K562 (cell line): ENCODE measurements around the gene PIKFYVE. TPM values are rescaled to one million over a fixed set of nuclear protein-coding genes. Genes with fewer than 3 reads are reported as not detected.

Experiments used
- ATAC-seq: fragments of 200-7000 bp; cut with Tn5 transposase; 3 replicates; pipeline ENCODE4 v1.9.1; 2020; ENCODE audit warnings: moderate library complexity
- BruUV-seq: library from RNA; stranded (reverse); fragments of 400-500 nt; replicated peaks from 2 replicates; lab custom pipeline; 2021; lab: Mats Ljungman, UMichigan
- CTCF ChIA-PET: fragments of 300-600 bp; formaldehyde crosslinking; extraction: SDS; loops from one replicate; lab custom pipeline; 2021; ENCODE audit warnings: low intra/inter-chr PET ratio; lab: Yijun Ruan, JAX
- POLR2A ChIA-PET: fragments of 300-600, 350-650 bp; sonication (Branson Sonifier 250); formaldehyde crosslinking; extraction: SDS; loops from one replicate; lab custom pipeline; 2021; ENCODE audit warnings: antibody characterized with exemption, inconsistent platforms; lab: Yijun Ruan, JAX
- DNase-seq, 4 experiments: peaks; one replicate each; pipeline versions ENCODE4 v3.0.0 to v3.0.0-alpha.2; 2011 to 2018; ENCODE audit warnings: low spot score in 3 of 4, mixed read lengths in 3 of 4; ENCODE audit errors: extremely low read depth in 1 of 4
- FAIRE-seq: peaks from 2 replicates; lab custom pipeline; 2011; peaks lifted over from hg19 to GRCh38; lab: Jason Lieb, UNC
- H2AFZ ChIP-seq: 2 replicates; pipeline ENCODE4 v1.6.0; 2011; ENCODE audit warnings: low read depth, low read length, control low read depth, inconsistent platforms
- H3K27ac ChIP-seq: fragments of 200-600 bp; 3 replicates; pipeline ENCODE4 v1.8.0; 2011; ENCODE audit warnings: low read depth, mild to moderate bottlenecking, control low read depth, inconsistent platforms, low read length, moderate library complexity, mixed read lengths; ENCODE audit errors: extremely low read depth
- H3K27me3 ChIP-seq, 2 experiments: fragments of 300-600 bp in 1 of 2; 2 replicates in 1 of 2; 3 replicates in 1 of 2; pipeline versions ENCODE4 v1.6.0 to v1.8.0; 2011; ENCODE audit warnings: inconsistent platforms in 2 of 2, low read length in 2 of 2, mild to moderate bottlenecking in 1 of 2, mixed read lengths in 1 of 2, moderate library complexity in 1 of 2; ENCODE audit not compliant: control insufficient read depth in 2 of 2, insufficient read depth in 2 of 2
- H3K36me3 ChIP-seq: fragments of 300-600 bp; 3 replicates; pipeline ENCODE4 v1.8.0; 2011; ENCODE audit warnings: mild to moderate bottlenecking, low read length, inconsistent platforms; ENCODE audit not compliant: control insufficient read depth, insufficient read depth
- H3K4me1 ChIP-seq, 2 experiments: fragments of 200-600 bp in 1 of 2; replicated peaks in 1 of 2; 2 replicates in 1 of 2; 3 replicates in 1 of 2; pipeline versions ENCODE4 v1.5.1 to v1.8.0; 2011; ENCODE audit warnings: inconsistent platforms in 2 of 2, low read length in 2 of 2, mild to moderate bottlenecking in 1 of 2, mixed read lengths in 1 of 2, moderate library complexity in 1 of 2; ENCODE audit not compliant: control insufficient read depth in 2 of 2, insufficient read depth in 2 of 2
- H3K4me2 ChIP-seq: 2 replicates; pipeline ENCODE4 v1.6.1; 2011; ENCODE audit warnings: low read length, control low read depth, inconsistent platforms, mixed read lengths; ENCODE audit not compliant: insufficient read depth
- H3K4me3 ChIP-seq: fragments of 200-600 bp; sonication (generic), shearing (Covaris generic); 2 replicates; pipeline ENCODE4 v1.5.1; 2016; ENCODE audit warnings: control low read depth, inconsistent platforms
- H3K79me2 ChIP-seq: fragments of 200-600 bp; 3 replicates; pipeline ENCODE4 v1.8.0; 2011; ENCODE audit warnings: low read length, inconsistent platforms; ENCODE audit not compliant: control insufficient read depth, insufficient read depth
- H3K9ac ChIP-seq, 2 experiments: 2 replicates each; pipeline versions ENCODE4 v1.6.0 to v1.6.1; 2011; ENCODE audit warnings: low read depth in 2 of 2, low read length in 2 of 2, control low read depth in 1 of 2, inconsistent platforms in 1 of 2, mild to moderate bottlenecking in 1 of 2, mixed read lengths in 1 of 2; ENCODE audit not compliant: insufficient read depth in 1 of 2
- H3K9me1 ChIP-seq: one replicate; pipeline ENCODE4 v1.6.0; 2011; ENCODE audit warnings: inconsistent platforms, mild to moderate bottlenecking, low read length, moderate library complexity; ENCODE audit not compliant: control insufficient read depth, insufficient read depth
- H3K9me3 ChIP-seq: replicated peaks from 2 replicates; pipeline ENCODE4 v1.5.1; 2011; ENCODE audit warnings: low read depth, low read length, inconsistent platforms; ENCODE audit not compliant: control insufficient read depth, insufficient read depth
- H4K20me1 ChIP-seq: replicated peaks from 2 replicates; pipeline ENCODE4 v1.6.1; 2011; ENCODE audit warnings: low read length, inconsistent platforms, mixed read lengths; ENCODE audit not compliant: control insufficient read depth, insufficient read depth
- ARNT ChIP-seq, 2 experiments: fragments of 450-650 bp; IDR thresholded peaks; 2 replicates each; pipeline ENCODE4 v1.6.1; 2016; ENCODE audit warnings: mild to moderate bottlenecking in 1 of 2
- BACH1 ChIP-seq: fragments of 200-800 bp; sonication (Bioruptor generic); IDR thresholded peaks from 2 replicates; pipeline ENCODE4 v1.6.1; 2016; ENCODE audit warnings: missing genetic modification characterization, missing compliant biosample characterization
- BDP1 ChIP-seq: IDR thresholded peaks from 3 replicates; pipeline ENCODE4 v1.6.1; 2011; ENCODE audit not compliant: insufficient read length, insufficient read depth
- ETV1 ChIP-seq: fragments of 450-650 bp; conservative IDR thresholded peaks from 2 replicates; pipeline ENCODE4 v1.6.1; 2016; ENCODE audit warnings: missing genetic modification characterization, control low read depth, low read depth, missing compliant biosample characterization
- FOXK2 ChIP-seq, 2 experiments: fragments of 450-650 bp; IDR thresholded peaks in 1 of 2; conservative IDR thresholded peaks in 1 of 2; 2 replicates each; pipeline ENCODE4 v1.6.1; 2016; ENCODE audit warnings: low read depth in 2 of 2, mild to moderate bottlenecking in 1 of 2
- HDAC8 ChIP-seq: fragments of 450-650 bp; IDR thresholded peaks from 2 replicates; pipeline ENCODE4 v1.6.1; 2016; ENCODE audit warnings: mild to moderate bottlenecking, missing genetic modification characterization, moderate library complexity, missing compliant biosample characterization
- LARP7 ChIP-seq: fragments of 450-650 bp; IDR thresholded peaks from 2 replicates; pipeline ENCODE4 v1.6.1; 2016
- MBD2 ChIP-seq: sonication (generic); IDR thresholded peaks from 2 replicates; pipeline ENCODE4 v1.6.1; 2016; ENCODE audit warnings: low read depth, borderline replicate concordance
- NCOA4 ChIP-seq: fragments of 450-650 bp; IDR thresholded peaks from 2 replicates; pipeline ENCODE4 v1.6.1; 2018; ENCODE audit warnings: mild to moderate bottlenecking; ENCODE audit not compliant: partially characterized antibody
- SAP30 ChIP-seq: fragments of 200-600 bp; sonication (generic); IDR thresholded peaks from 2 replicates; pipeline ENCODE4 v1.6.1; 2012; ENCODE audit warnings: borderline replicate concordance, low read depth, mild to moderate bottlenecking, moderate library complexity, low read length, control low read depth, inconsistent platforms; ENCODE audit not compliant: insufficient read depth, poor library complexity, severe bottlenecking
- ZBTB7A ChIP-seq: IDR thresholded peaks from 2 replicates; pipeline ENCODE4 v1.6.1; 2011; ENCODE audit warnings: low read depth, mild to moderate bottlenecking, low read length, moderate library complexity, borderline replicate concordance; ENCODE audit not compliant: control insufficient read depth
- ZC3H4 ChIP-seq: sonication (generic); formaldehyde crosslinking; IDR thresholded peaks from 2 replicates; pipeline ENCODE4 v1.9.0; 2021; ENCODE audit warnings: missing genetic modification reagents, borderline replicate concordance
- ZNF184 ChIP-seq: sonication (generic); formaldehyde crosslinking; IDR thresholded peaks from 2 replicates; pipeline ENCODE4 v1.5.0; 2020; ENCODE audit warnings: missing genetic modification reagents
- ZNF444 ChIP-seq: fragments of 250-450 bp; sonication (Bioruptor Pico); IDR thresholded peaks from 2 replicates; pipeline ENCODE4 v1.4.0; 2020; ENCODE audit warnings: mild to moderate bottlenecking, moderate library complexity
- ZNF778 ChIP-seq: fragments of 450-650 bp; formaldehyde crosslinking; IDR thresholded peaks from 2 replicates; pipeline ENCODE4 v1.4.0; 2020; ENCODE audit warnings: mild to moderate bottlenecking, moderate library complexity
- ZNF830 ChIP-seq: fragments of 250-450 bp; sonication (Bioruptor Pico); IDR thresholded peaks from 2 replicates; pipeline ENCODE4 v1.5.0; 2021; ENCODE audit warnings: mild to moderate bottlenecking
- WGBS: fragments of 100-300 bp; shearing (Covaris generic); methylation state at CpG from one replicate; pipeline ENCODE4 v1.1.6; 2016; ENCODE audit warnings: low coverage, mixed read lengths; ENCODE audit not compliant: insufficient coverage; ENCODE audit errors: missing lambda C conversion rate; 5-methylcytosine and 5-hydroxymethylcytosine counted together
- in situ Hi-C: fragments of 300-500 bp; cut with MboI; formaldehyde crosslinking; loops from 4 replicates; pipeline ENCODE4 v1.15.0; 2018; ENCODE audit warnings: inconsistent platforms, mixed read lengths
- intact Hi-C: fragments of 100-400 bp; cut with micrococcal nuclease; formaldehyde crosslinking; loops from 2 replicates; pipeline ENCODE4 v1.14.2; 2022
- polyA plus RNA-seq, 8 experiments: library from polyadenylated mRNA; depleted of rRNA in 4 of 8; stranded (reverse) in 5 of 8; unstranded in 3 of 8; fragments of >200 nt; fragmentation: Nextera tagmentation in 2 of 8; fragmentation: Illumina TruSeq in 1 of 8; extraction: Ambion mirVana in 2 of 8; extraction: Trizol in 1 of 8; gene quantifications; 2 replicates each; pipeline versions ENCODE4 v1.2.1 to v1.2.3, GENCODE V29; 2011 to 2014; ENCODE audit warnings: inconsistent platforms in 1 of 8, missing spikeins in 1 of 8
- total RNA-seq, 7 experiments: library from RNA; depleted of rRNA in 6 of 7; stranded (reverse); fragments of >200 nt in 6 of 7; fragmentation: Illumina TruSeq in 2 of 7; extraction: Trizol in 2 of 7; gene quantifications; 2 replicates each; pipeline versions ENCODE4 v1.2.1 to v1.2.3, GENCODE V29; 2011 to 2021; ENCODE audit warnings: low replicate concordance in 1 of 7
- TF ChIP-seq, protein P1 (sequence below): sonication (generic); formaldehyde crosslinking; IDR thresholded peaks from 2 replicates; pipeline ENCODE4 v1.8.1; 2023; ENCODE audit warnings: missing genetic modification reagents, mild to moderate bottlenecking, borderline replicate concordance
- TF ChIP-seq, protein P2 (sequence below): sonication (generic); formaldehyde crosslinking; IDR thresholded peaks from 2 replicates; pipeline ENCODE4 v1.8.0; 2022; ENCODE audit warnings: mild to moderate bottlenecking, missing genetic modification reagents

Gene PIKFYVE
- total and polyA plus RNA-seq, 9 of the 15 experiments (the other 6 are each of a cell fraction or from before 2014, with no cell fraction given): 3.6 to 25.6 (median 16.7) TPM

DNA sequence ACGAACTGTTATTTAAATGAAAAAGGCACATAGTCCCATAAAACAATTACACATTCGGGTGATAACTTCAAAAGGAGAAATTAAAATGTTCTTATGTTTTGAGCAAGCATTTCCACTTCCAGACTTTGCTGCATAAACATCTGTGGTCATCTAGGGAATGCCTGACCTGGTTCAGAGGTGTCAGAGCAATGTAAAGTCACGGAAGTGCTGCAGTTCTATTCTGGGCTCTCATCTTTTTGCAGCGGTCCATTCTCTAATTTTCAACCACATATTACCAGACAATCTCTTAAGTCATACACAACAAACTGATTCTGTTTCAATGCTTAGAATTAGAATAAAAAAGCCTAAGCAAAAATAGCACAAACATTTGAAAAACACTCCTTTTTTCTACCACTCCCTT lies 118.6 kb downstream of the PIKFYVE start (continued):
- TF ChIP-seq, protein P1, sequence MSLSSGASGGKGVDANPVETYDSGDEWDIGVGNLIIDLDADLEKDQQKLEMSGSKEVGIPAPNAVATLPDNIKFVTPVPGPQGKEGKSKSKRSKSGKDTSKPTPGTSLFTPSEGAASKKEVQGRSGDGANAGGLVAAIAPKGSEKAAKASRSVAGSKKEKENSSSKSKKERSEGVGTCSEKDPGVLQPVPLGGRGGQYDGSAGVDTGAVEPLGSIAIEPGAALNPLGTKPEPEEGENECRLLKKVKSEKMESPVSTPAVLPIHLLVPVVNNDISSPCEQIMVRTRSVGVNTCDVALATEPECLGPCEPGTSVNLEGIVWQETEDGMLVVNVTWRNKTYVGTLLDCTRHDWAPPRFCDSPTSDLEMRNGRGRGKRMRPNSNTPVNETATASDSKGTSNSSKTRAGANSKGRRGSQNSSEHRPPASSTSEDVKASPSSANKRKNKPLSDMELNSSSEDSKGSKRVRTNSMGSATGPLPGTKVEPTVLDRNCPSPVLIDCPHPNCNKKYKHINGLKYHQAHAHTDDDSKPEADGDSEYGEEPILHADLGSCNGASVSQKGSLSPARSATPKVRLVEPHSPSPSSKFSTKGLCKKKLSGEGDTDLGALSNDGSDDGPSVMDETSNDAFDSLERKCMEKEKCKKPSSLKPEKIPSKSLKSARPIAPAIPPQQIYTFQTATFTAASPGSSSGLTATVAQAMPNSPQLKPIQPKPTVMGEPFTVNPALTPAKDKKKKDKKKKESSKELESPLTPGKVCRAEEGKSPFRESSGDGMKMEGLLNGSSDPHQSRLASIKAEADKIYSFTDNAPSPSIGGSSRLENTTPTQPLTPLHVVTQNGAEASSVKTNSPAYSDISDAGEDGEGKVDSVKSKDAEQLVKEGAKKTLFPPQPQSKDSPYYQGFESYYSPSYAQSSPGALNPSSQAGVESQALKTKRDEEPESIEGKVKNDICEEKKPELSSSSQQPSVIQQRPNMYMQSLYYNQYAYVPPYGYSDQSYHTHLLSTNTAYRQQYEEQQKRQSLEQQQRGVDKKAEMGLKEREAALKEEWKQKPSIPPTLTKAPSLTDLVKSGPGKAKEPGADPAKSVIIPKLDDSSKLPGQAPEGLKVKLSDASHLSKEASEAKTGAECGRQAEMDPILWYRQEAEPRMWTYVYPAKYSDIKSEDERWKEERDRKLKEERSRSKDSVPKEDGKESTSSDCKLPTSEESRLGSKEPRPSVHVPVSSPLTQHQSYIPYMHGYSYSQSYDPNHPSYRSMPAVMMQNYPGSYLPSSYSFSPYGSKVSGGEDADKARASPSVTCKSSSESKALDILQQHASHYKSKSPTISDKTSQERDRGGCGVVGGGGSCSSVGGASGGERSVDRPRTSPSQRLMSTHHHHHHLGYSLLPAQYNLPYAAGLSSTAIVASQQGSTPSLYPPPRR (CRISPR knock-in tag): no peak
- TF ChIP-seq SAP30 (no peak), HDAC8 (tag) (no peak), ZBTB7A (no peak)

DNA sequence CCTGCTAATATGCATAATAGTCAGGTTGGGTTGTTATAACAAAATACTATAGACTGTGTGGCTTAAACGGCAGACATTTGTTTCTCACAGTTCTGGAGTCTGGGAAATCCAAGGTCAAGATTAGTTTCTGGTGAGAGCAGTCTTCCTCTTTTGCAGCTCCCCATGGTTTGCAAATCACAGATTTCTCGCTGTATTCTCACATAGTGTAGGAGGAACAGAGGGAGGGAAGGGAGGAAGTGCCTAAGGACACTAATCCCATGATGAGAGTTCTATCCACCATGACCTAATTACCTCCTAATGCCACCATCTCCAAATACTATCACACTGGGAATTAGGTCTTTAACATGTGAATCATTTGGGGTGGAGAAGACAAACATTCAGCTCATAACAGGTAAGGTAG lies 120.5 kb downstream of the PIKFYVE start:
- no peak for FAIRE-seq
- in situ Hi-C loops (loop anchor here (25.0 kb wide), 1 partner anchor 1801 kb away; no protein-coding TSS in a partner anchor), intact Hi-C loops (no loop called here)
- CTCF ChIA-PET: no interaction called here
- no peak overlapping the region for H3K27ac ChIP-seq
- 0 out of 5 replicates have a peak, but pooled peaks cover 0 to 4% of the 10 kb centered on the region in 2 experiments for H3K27me3 ChIP-seq
- no peak for DNase-seq
- H2AFZ ChIP-seq: no peak overlapping the region
- POLR2A ChIA-PET: no interaction called here
- WGBS: 0% methylated on average over 2 of the region's 2 CpGs
- H3K36me3 ChIP-seq: no peaks in the 10 kb centered on the region
- no peaks in the 10 kb centered on the region for H4K20me1 ChIP-seq
- no peak overlapping the region for H3K4me2 ChIP-seq
- ATAC-seq: no peak
- H3K9ac ChIP-seq: no peak overlapping the region
- no peaks in the 10 kb centered on the region for H3K79me2 ChIP-seq
- BruUV-seq: no TSS peak
- no peaks in the 10 kb centered on the region for H3K9me1 ChIP-seq
- H3K4me3 ChIP-seq: no peak overlapping the region
- H3K4me1 ChIP-seq: no peaks in the 10 kb centered on the region
- H3K9me3 ChIP-seq: no peaks in the 10 kb centered on the region
- TF ChIP-seq, protein P2, sequence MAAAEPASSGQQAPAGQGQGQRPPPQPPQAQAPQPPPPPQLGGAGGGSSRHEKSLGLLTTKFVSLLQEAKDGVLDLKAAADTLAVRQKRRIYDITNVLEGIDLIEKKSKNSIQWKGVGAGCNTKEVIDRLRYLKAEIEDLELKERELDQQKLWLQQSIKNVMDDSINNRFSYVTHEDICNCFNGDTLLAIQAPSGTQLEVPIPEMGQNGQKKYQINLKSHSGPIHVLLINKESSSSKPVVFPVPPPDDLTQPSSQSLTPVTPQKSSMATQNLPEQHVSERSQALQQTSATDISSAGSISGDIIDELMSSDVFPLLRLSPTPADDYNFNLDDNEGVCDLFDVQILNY (CRISPR knock-in tag): no peak
- TF ChIP-seq ARNT (IDR thresholded peaks at IDR 0.05) (no peak), MBD2 (no peak), ZNF184 (no peak), ETV1 (no peak), LARP7 (no peak), FOXK2 (conservative IDR thresholded peaks at IDR 0.05 in 1 of 2, IDR thresholded peaks at IDR 0.05 in 1 of 2; ENCODE audit: low read depth in 2 of 2) (no peak), ZNF444 (CRISPR knock-in tag) (no peak), BACH1 (no peak), NCOA4 (no peak), BDP1 (no peak), ZC3H4 (no peak), ZNF830 (CRISPR knock-in tag) (no peak), ZNF778 (CRISPR knock-in tag) (no peak)
